ENCODE measurements around the gene ATAD1.
A peak's percentile ranks its signal among the peaks of the same experiment; 100 is the strongest.
"Not testable (repeated sequence)": the region's sequence is repeated elsewhere in the genome, so short reads cannot be mapped to it uniquely, and the experiment has no call there.

ATAD1 gene

DNA sequence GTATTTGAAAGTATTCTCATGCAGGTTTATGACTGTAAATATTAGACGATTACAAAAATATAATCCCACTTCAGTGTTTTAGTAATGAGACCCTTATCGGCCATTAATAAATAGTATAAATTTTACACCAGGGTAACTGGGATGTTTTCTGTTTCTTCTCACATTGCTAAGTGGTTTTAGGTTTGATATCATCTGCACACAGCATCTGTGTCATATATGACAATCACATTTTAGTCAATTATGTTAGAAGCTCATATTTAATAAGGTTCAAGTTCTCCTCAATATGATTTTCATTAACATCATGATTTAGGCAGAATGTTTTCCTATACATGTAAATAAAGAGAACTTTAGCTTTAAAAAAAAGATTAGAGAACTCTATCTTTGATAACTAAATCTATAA lies 66.8 kb downstream of the ATAD1 start:
- no peak for DNase-seq

GRCh38 chr10:87750817-87751216 lies 67.2 kb downstream of the ATAD1 start:
- DNase-seq = no peak

- DNase-seq = no peak
These were observed 67.9 kb downstream of the ATAD1 start for GRCh38 chr10:87750001-87750671.

DNA sequence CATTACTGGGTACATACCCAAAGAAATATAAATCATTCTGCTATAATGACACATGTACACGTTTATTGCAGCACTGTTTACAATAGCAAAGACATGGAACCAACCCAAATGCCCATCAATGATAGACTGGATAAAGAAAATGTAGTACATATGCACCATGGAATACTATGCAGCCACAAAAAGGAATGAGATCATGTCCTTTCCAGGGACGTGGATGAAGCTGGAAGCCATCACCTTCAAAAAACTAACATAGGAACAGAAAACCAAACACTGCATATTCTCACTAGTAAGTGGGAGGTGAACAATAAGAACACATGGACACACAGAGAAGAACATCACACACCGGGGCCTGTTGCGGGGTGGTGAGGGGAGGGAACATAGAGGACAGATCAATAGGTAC lies 69.8 kb downstream of the ATAD1 start:
- DNase-seq = not testable (repeated sequence)

GRCh38 chr10:87746911-87747310 lies 71.1 kb downstream of the ATAD1 start:
- DNase-seq = no peak

DNA sequence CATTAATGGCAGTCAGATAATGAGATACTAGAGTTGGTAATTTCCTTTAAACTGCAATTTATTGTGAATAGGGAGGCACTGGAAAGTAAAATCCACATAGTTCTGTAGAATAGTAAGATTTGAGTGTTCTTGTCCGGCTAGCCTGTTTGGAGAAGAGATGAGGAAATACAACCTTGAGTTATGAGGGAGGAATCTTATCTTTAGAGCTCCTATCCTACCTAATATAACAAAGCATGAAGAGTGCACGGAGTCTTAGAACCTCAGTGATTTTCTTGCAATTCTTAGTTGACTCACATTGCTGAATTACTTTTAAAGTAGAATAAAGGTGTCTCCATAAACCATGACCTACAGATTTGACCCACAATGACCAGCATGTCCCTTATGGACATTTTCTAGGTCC lies 73.4 kb downstream of the ATAD1 start:
- DNase-seq = no peak

DNA sequence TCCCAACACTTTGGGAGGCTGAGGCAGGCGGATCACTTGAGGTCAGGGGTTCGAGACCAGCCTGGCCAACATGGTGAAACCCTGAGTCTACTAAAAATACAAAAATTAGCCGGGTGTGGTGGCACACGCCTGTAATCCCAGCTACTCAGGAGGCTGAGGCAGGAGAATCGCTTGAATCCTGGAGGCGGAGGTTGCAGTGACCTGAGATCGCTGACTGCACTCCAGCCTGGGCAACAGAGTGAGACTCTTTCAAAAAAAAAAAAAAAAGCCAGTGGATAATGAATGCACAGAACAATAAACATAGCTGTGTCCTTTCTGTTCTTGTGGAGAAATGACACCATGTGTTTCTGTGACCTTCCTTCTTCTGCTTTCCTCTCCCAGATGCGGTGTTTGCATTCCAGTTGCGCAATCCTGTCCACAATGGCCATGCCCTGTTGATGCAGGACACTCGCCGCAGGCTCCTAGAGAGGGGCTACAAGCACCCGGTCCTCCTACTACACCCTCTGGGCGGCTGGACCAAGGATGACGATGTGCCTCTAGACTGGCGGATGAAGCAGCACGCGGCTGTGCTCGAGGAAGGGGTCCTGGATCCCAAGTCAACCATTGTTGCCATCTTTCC lies 74.9 kb downstream of the ATAD1 start:
- DNase-seq = not testable (repeated sequence)

DNA sequence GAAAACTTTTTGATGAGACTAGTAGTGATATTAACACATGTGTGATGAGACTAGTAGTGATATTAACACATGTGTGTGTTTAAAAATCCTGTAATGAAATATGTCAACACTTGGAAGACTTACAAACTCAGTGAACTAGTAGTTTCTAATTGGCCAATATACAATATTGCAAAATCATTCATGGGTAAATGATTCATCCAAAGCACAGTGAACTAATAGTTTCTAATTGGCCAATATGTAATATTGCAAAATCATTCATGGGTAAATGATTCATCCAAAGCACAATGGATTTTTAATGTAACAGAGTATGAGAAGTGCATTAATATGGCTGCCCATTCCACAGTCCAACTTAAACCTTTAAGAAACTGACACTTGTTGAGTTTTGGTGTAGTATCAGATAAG lies 77.8 kb downstream of the ATAD1 start:
- DNase-seq = peak; percentile 7

DNA sequence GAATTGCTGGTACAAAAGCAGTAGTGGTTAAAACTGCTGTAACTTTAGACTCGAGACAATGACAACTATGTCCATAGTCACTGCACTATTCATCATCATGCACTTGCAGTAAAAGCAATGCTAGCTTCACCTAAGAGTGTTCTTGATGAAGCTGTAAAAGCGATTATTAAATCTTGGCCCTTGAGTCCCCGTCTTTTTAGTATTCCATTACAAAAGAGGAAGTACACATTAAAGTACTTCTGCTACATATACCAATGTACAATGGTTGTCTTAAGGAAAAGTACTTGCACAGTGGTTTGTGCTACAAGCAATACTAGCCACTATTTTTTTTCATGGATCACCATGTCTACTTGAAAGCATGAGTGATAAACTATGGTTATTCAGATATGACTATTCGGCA lies 78.3 kb downstream of the ATAD1 start:
- DNase-seq = no peak

DNA sequence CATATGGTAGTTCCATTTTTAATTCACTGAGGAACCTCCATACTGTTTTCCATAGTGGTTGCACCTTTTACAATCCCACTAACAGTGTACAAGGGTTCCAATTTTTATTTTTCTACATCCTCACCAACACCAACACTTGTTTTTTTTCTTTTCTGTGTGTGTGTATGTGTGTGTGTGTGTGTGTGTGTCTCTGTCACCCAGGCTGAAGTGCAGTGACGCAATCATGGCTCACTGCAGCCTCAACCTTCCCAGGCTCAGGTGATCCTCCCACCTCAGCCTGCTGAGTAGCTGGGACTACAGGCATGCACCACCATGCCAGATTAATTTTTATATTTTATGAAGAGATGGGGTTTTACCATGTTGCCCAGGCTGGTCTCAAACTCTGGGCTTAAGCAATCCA lies 79.8 kb downstream of the ATAD1 start:
- DNase-seq = not testable (repeated sequence)

GRCh38 chr10:87734987-87735827 lies 82.8 kb downstream of the ATAD1 start:
- DNase-seq = no peak

- DNase-seq = no peak
These were observed 84.9 kb downstream of the ATAD1 start for GRCh38 chr10:87733081-87733480.

- DNase-seq = no peak
These were observed 88.1 kb downstream of the ATAD1 start for GRCh38 chr10:87729940-87730339.

DNA sequence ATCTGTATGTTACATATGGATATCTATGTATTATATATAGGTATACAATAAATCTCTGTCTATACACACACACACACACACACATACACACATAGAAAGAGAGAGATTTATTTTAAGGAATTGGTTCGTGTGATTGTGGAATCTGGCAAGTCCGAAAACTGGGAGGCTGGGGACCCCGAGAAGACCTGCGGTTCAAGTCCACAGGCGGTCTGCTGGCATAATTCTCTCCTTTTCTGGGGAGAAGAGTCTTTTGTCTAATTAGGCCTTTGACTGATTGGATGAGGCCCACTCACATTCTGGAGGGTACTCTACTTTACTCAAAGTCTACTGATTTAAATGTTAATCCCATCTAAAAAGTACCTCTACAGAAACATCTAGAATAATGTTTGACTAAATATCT lies 93.2 kb downstream of the ATAD1 start:
- no peak for DNase-seq

DNA sequence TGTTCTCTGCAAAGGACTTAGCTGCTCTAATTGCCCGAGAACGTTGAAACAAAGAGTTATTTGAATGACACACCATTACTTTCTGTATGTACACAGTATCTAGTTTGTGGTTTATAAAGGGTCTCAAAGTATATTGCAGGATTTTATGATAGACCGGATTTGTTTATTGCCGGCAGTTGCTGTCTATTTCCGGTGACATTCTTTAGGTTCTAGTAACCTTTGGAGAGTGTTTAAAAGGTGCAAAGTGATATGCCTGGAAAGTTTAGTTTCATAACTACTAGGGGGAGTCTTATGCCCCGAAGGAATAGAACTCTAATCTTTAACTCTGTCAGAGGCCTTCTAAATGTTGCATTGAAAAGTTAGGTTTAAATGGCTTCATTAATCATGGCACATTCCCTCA lies 94.5 kb downstream of the ATAD1 start:
- DNase-seq = no peak

DNA sequence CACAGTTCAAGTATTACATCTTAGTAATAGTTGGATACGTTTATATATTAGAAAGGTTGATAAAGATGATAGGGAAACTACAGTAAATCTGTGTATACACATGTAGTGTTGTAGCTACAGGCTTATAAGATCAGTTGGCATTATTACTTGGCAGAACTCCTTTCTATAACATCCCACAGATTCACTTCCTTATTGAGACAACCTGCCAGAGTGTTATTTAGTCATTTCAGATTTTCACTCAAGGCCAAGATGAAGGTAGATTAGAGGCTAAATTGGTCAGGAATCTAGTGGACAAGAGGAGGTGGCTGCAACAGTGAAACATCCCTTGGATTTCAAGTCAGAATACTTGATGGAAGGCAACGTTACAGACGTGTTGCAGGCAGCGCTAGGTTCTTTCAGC lies 95.3 kb downstream of the ATAD1 start:
- DNase-seq = no peak

GRCh38 chr10:87721781-87722180 lies 96.2 kb downstream of the ATAD1 start:
- no peak for DNase-seq

DNA sequence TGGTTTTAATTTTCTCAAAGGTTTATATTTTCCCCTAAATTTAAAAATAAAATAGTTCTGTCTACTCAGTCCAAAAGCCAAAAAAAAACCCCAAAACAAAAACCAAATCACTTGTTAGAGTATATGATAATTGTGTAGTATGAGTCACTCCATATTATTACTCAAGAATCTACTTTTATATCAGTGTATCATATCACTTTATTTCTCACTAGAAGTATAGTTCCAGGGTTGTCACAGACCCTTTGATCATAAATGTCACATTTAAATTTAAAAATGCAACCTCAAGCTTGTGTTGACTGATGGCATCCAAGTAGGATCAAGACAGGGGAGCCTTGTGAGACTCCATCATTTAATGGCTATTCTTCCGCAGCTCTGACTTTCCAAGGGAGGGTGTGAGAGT lies 97.4 kb downstream of the ATAD1 start:
- no peak for DNase-seq

DNA sequence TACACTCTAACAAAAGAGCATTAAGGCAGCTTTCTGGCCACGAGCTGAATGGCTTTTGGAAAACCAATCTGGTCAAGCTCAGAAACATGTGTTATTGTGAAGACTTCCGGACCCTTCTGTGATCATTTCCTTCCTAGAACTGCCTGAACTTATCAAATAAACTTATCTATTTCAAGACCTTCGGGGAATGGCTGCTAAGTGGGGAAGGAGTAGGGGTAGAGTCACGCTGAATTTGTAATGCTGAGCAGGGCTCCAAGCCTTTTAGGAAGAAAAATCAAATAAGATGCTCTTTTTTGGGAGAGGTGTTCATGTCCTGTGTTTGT lies 101.7 kb downstream of the ATAD1 start:
- DNase-seq = no peak

- DNase-seq = no peak
These were observed 102.3 kb downstream of the ATAD1 start for GRCh38 chr10:87715552-87716347.

DNA sequence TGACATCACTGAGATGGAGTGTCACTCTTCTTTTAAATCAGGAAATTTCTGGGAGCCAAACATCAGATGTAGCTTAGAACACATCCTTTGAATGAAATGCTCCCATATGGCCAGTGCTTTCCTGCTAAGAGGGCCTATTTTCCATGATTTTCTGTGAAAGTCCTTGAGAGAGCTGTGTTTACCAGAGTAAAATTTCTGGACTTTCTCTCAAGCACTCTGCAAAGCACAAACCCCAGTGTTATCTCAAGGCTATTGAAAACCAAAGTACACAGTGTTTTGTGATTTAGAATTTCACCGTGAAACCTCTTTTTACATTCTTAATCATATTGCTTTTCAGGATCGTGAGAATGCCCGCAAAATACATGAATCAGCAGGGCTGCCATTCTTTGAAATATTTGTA lies 104.3 kb downstream of the ATAD1 start:
- no peak for DNase-seq

GRCh38 chr10:87712913-87713616 lies 105.0 kb downstream of the ATAD1 start:
- no peak for DNase-seq

DNA sequence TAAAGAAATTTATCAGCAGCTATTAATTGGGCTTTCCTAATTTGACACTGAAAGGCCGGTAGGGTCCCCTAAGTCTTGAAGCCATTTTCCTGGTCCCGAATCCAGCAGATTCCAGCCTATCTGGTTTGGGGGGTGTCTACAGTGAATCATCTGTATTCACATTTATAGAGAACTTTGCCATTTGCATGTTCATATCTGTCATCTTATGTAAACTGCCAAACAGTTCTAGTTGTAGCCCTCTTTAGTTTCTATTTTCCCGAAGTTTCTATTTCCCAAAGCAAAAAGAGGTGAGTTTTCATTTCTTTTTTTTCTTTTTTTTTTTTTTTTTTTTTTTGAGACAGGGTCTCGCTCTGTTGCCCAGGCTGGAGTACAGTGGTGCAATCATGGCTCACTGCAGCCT lies 110.8 kb downstream of the ATAD1 start:
- DNase-seq = no peak

All from SIG-M5 (cell line).